ENCODE data around the gene CPVL. TPM values are rescaled to one million over a fixed set of nuclear protein-coding genes. Genes with fewer than 3 reads are reported as not detected.
A peak's percentile ranks its signal among the peaks of the same experiment; 100 is the strongest.

CPVL gene
- total and polyA plus RNA-seq, 10 donors = 18.7 to 259 (median 130) TPM

DNA sequence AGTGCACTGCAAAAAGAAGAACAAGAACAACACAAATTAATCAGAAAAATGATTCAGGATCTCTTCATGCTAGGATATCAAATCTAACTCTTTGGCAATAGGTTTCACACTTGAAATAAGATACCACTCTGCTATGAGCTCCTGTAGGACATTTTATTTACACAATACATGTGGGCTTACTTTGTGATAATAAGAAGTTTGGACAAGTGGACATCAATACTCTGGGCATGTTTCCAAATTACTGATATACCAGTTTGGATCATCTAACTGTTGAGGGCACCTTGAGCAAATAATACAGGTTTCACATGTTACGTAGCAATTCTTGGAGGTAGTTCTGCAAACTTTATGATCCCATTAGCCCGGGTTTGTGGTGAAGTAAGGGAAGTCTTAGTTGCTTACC lies 59.8 kb downstream of the CPVL start:
- Histone ChIP-seq H3K27me3 (replicated peaks in 1 of 7) (no peaks in the 10 kb centered on the region), H3K9me3 (no peaks in the 10 kb centered on the region), H3K36me3 (no peaks in the 10 kb centered on the region), H3K27ac (peak overlapping the region in 4 of 8 donors; percentile 64 to 77 (median 72)), H3K4me3 (no peak overlapping the region), H3K4me1 (peaks cover 6 to 60% (median 35%) of the 10 kb centered on the region in 6 donors)
- WGBS, 5 donors = 36 to 72% (median 47%) methylated on average over 2 of the region's 2 CpGs
- no peak for DNase-seq
- intact Hi-C loops (cut with DNase I; ENCODE audit: low total_unique reads) = no loop called here
- TF ChIP-seq POLR2A (IDR thresholded peaks at IDR 0.05) (no peak), POLR2AphosphoS5 (IDR thresholded peaks at IDR 0.05) (no peak)
- TF ChIP-seq, protein P1, sequence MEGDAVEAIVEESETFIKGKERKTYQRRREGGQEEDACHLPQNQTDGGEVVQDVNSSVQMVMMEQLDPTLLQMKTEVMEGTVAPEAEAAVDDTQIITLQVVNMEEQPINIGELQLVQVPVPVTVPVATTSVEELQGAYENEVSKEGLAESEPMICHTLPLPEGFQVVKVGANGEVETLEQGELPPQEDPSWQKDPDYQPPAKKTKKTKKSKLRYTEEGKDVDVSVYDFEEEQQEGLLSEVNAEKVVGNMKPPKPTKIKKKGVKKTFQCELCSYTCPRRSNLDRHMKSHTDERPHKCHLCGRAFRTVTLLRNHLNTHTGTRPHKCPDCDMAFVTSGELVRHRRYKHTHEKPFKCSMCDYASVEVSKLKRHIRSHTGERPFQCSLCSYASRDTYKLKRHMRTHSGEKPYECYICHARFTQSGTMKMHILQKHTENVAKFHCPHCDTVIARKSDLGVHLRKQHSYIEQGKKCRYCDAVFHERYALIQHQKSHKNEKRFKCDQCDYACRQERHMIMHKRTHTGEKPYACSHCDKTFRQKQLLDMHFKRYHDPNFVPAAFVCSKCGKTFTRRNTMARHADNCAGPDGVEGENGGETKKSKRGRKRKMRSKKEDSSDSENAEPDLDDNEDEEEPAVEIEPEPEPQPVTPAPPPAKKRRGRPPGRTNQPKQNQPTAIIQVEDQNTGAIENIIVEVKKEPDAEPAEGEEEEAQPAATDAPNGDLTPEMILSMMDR (IDR thresholded peaks at IDR 0.05 in 8 of 11, conservative IDR thresholded peaks at IDR 0.05 in 3 of 11) = no peak

DNA sequence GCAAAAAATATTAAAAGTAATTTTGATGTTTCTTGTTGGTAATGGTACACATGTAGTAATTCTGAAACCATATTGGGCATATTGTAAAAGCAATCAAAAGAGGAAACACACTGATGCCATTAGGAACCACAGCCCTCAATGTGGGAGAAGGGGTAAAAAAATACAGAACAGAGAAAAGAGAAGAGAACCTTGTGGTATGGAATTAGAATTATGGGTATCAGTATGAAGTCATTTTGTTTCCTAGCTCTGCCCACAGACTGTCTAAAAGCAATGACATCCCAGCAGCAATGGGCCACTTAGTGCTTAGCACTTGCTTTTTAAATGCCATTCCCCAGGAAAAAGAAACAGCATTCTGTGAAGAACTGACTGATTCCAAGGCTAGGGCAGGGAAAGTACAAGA lies 61.5 kb downstream of the CPVL start:
- Histone ChIP-seq H3K27ac (peak overlapping the region in 2 of 8 donors; percentile 10 to 25), H3K4me3 (no peak overlapping the region), H3K9me3 (no peaks in the 10 kb centered on the region), H3K4me1 (peaks cover 3 to 50% (median 25%) of the 10 kb centered on the region in 6 donors), H3K27me3 (replicated peaks in 1 of 7) (no peaks in the 10 kb centered on the region), H3K36me3 (no peaks in the 10 kb centered on the region)
- intact Hi-C loops (cut with DNase I; ENCODE audit: low total_unique reads) = no loop called here
- no peak for DNase-seq
- TF ChIP-seq, protein P1 (IDR thresholded peaks at IDR 0.05 in 8 of 11, conservative IDR thresholded peaks at IDR 0.05 in 3 of 11) = no peak
- TF ChIP-seq POLR2A (IDR thresholded peaks at IDR 0.05) = no peak
- TF ChIP-seq POLR2AphosphoS5 (IDR thresholded peaks at IDR 0.05) = no peak

DNA sequence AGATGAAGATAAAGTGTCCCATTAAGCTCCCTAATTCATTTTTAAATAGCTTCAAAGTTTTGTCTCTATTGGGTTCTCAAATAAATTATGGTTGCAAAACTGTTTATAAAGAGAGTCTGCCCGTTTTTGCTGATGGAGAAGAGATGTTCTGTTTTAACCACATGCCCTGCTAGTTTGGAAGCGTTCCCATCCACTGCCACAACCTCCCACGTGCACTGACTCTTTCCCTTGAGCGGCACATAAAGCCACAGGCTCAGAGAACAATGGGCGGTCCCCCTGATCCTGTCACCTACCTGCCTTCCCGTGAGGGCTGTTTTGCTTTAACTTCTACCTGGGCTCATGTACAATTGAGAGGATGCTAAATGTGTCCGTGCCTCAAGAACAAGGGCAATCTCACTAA lies 65.5 kb downstream of the CPVL start:
- intact Hi-C loops (cut with DNase I; ENCODE audit: low total_unique reads) = no loop called here
- no peak overlapping the region for H3K27ac ChIP-seq
- peaks cover 0 to 19% (median 0%) of the 10 kb centered on the region in 6 donors for H3K4me1 ChIP-seq
- H3K27me3 ChIP-seq (replicated peaks in 1 of 7) = no peaks in the 10 kb centered on the region
- no peaks in the 10 kb centered on the region for H3K36me3 ChIP-seq
- TF ChIP-seq, protein P1 (IDR thresholded peaks at IDR 0.05 in 8 of 11, conservative IDR thresholded peaks at IDR 0.05 in 3 of 11) = no peak
- TF ChIP-seq POLR2AphosphoS5 (IDR thresholded peaks at IDR 0.05) (no peak), POLR2A (IDR thresholded peaks at IDR 0.05) (no peak)
- 47 to 66% (median 55%) methylated on average over 7 of the region's 7 CpGs for WGBS, 5 donors
- no peak overlapping the region for H3K4me3 ChIP-seq
- H3K9me3 ChIP-seq = no peaks in the 10 kb centered on the region
- no peak for DNase-seq

DNA sequence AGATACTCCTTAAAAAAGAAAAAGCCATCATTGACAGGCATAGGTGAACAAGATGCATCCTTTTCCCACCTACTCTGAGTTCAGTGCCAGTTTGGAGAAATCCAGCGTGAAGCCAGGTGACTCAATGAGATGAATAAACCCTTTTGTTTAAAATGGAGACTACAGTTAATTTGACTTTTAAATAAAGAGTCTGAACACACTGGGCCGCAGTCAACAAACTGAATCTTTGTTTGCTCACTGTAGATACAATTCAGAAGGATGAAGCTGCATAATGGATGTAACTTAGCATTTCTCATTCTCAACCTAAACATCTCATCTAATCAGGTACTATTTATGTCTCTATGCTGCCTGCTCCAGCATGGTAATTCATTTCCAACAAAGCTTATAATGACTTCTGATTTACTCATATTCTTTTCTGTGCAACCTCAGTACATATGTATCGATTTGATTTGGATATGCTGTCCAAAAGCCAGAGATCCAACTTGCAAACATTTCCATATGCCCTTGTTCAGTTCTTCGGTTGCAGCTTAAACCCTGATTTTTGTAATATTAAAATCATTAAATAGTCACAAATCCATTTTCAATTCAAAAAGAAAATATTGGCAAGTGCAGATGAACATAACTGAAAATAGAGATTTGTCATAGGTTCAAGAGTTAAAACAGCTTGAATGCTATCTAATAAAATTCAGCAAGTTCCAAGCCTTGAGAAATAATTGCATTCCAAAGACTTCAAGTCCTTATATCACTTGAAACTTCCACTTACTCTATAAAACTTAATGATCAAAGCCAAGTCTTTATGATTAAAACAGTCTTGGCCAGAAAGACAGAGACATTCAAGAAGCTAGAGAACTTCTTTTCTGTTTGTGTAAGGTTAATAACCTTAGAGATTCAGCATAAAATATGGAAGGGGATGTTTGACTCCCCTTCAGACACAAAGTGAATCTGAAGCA lies 67.8 kb downstream of the CPVL start:
- Histone ChIP-seq H3K9me3 (no peaks in the 10 kb centered on the region), H3K27ac (no peak overlapping the region), H3K36me3 (no peaks in the 10 kb centered on the region), H3K4me3 (no peak overlapping the region), H3K4me1 (peaks cover 0 to 7% (median 0%) of the 10 kb centered on the region in 6 donors), H3K27me3 (replicated peaks in 1 of 7) (no peaks in the 10 kb centered on the region)
- intact Hi-C loops (cut with DNase I; ENCODE audit: low total_unique reads) = no loop called here
- DNase-seq = no peak
- 84 to 92% (median 90%) methylated on average over 4 of the region's 4 CpGs for WGBS, 5 donors
- TF ChIP-seq POLR2A (IDR thresholded peaks at IDR 0.05) = no peak
- TF ChIP-seq, protein P1 (IDR thresholded peaks at IDR 0.05 in 8 of 11, conservative IDR thresholded peaks at IDR 0.05 in 3 of 11) = no peak
- TF ChIP-seq POLR2AphosphoS5 (IDR thresholded peaks at IDR 0.05) = no peak
